Skin epidermis (tissue), 12 donors: ENCODE measurements around the gene TLE5.
"Not testable (repeated sequence)": the region's sequence is repeated elsewhere in the genome, so short reads cannot be mapped to it uniquely, and the experiment has no call there.

Experiments
- H3K27ac ChIP-seq, 21 experiments: fragments of 200-600 bp; sonication (generic) in 11 of 21; one replicate each; pipeline ENCODE4 v1.5.0; 2020; ENCODE audit warnings: mild to moderate bottlenecking in 3 of 21, inconsistent platforms in 2 of 21, moderate library complexity in 2 of 21
- H3K4me3 ChIP-seq, 7 experiments: fragments of 200-600 bp; sonication (generic) in 2 of 7; one replicate each; pipeline ENCODE4 v1.5.0; 2020; ENCODE audit warnings: inconsistent platforms in 2 of 7, mild to moderate bottlenecking in 2 of 7, moderate library complexity in 1 of 7

TLE5 gene

DNA sequence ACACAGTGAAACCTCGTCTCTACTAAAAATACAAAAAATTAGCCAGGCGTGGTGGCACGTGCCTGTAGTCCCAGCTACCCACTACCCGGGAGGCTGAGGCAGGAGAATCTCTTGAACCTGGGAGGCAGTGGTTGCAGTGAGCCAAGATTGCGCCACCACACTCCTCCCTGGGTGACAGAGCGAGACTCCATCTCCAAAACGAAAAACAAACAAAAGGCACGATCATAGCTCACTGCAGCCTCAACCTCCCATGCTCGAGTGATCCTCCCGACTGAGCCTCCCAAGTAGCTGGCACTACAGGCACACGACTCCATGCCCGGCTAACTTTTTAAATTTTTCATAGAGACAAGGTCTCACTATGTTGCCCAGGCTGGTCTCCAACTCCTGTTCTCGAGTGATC lies 50.2 kb downstream of the TLE5 start:
- H3K27ac ChIP-seq, H3K4me3 ChIP-seq: not testable (repeated sequence)

DNA sequence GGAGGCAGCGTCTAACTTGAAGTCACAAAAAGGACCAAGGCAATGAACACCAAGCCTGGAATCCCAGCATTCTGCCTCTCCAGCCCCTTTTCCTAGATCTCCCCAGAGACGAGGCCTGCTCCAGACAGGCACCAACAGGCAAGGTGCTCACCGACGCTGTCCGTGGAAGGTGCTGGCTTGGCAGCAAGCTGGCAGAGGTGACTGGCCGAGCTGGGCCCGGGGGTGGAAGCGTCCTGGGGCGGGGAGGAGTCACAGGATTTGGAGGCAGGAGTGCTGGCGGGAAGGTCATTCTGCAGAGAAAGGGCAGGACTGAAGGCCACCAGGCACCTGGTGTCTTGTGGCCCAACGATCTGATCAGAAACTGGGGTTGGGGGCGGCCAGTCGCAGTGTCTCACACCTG lies 51.4 kb downstream of the TLE5 start:
- H3K27ac ChIP-seq: no peak overlapping the region

DNA sequence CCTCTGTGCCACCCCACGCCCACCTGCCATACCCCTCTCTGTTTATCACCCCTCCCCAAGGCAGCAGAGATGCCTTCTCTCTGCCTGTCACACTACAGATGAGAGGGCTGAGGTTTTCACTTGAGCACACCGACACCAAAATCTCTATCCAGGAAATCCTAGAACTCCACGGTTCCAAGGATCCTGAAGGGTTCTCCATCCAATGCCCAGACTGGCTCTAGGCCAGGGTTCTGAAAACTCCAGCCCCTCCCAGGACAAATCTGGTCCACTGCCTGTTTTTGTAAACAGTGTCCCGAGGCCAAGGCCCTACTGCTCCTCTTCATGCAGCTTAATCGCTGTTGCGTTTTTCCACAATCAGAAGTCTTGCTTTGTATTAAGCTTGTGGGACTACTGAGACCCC lies 53.3 kb downstream of the TLE5 start:
- Histone ChIP-seq H3K27ac (no peak overlapping the region), H3K4me3 (no peak overlapping the region)

More for the DNA sequence above, 51.4 kb downstream of the TLE5 start:
- H3K4me3 ChIP-seq: no peak overlapping the region

DNA sequence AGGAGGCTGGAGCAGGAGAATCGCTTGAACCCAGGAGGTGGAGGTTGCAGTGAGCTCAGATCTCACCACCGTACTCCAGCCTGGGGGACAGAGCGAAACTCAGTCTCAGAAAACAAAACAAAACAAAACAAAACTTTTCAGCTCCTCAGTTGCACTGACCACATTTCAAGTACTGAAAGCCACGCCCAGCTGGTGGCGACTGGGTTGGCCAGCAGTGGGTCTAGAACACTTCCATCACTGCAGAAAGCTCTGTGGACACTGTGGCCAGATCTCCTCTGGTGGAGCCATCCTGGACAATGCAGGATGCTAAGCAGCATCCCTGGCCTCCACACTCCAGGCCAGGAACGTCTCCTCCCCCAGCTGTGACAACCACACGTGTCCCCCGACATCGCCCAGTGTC lies 54.3 kb downstream of the TLE5 start:
- H3K27ac ChIP-seq: no peak overlapping the region
- H3K4me3 ChIP-seq: no peak overlapping the region

DNA sequence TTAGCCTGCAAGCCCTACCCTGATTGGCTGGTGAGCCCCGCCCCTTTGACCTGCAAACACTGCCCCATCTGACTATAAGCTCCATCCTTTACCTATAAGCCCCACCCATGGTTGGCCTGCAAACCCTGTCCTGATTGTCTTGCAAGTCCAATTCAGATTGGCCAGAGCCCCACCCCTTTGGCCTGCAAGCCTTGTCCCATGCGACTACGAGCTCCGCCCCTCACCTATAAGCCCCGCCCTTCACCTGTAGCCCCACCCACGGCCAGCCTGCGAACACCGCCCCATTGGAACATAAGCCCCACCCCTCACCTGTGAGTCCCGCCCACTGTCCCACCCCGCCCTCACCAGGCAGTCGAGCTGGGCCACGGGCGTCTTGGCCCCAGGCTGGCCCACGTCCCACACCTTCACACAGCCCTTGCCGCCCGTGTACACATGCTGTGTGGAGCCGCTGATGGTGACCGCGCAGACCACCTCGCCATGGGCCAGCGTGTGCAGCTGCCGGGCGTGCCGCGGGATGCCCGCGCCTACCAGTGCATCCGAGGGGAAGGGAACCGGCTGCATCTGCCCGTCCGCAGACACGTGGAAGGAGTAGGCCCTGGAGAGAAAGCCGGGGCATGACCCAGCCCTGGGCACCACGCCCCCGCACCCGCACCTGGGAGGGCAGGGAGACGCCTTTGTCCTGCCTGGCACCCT lies 56.1 kb downstream of the TLE5 start:
- no peak overlapping the region for H3K4me3 ChIP-seq
- no peak overlapping the region for H3K27ac ChIP-seq

DNA sequence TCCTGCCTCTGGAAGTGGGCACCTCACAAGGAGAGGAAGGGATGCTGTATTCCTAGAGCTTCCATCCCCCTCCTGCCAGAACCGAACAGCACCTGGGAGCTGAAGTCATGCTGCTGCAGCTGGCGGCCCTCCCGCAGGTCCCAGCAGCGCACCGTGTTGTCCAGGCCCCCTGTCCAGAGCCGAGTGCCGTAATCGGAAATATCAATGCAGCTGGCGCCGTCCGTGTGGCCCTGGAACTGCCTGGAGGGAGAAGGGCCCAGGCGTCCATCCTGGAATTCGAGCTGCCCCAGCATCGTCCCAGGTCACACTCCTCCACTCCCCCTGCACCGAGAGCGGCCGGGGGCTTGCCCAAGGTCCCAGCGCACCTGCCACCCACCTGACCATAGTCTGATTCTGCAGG lies 57.0 kb downstream of the TLE5 start:
- H3K4me3 ChIP-seq: no peak overlapping the region
- no peak overlapping the region for H3K27ac ChIP-seq

DNA sequence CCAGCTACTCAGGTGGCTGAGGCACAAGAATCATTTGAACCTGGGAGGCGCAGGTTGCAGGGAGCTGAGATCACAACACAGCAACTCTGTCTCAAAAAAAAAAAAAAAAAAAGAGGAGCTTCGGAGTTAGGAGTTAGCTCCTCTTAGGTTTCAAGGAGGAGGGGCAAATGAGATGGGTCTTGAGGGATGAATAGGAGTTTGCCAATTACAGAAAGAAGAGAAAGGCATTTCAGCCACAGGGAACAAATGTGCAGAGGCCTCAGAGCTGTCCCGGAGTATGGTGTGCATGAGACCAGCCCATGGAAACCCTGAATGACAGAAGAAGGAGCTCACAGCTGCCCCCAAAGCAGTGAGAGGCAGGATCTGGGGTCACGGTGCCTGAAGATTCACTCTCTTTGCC lies 57.8 kb downstream of the TLE5 start:
- Histone ChIP-seq H3K4me3 (no peak overlapping the region), H3K27ac (no peak overlapping the region)

DNA sequence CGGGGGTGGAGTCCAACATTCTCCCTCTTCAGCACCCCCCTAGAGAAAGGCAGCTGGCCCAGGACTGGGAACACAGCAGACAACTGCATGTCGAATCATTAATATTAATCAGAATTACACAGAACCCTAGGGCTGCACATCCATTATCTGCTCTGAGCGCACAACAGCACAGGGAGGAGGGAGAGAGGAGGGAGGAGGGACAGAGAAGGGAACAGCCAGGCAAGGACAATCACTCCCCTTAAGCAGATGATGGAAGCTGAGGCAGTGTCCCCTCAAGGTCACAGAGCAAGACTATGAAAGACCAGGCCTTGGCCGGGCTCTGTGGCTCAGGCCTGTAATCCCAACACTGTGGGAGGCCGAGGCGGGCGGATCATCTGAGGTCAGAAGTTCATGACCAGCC lies 59.2 kb downstream of the TLE5 start:
- no peak overlapping the region for H3K27ac ChIP-seq
- H3K4me3 ChIP-seq: no peak overlapping the region
